Gastrocnemius medialis (tissue), 4 donors: ENCODE measurements around the gene ACTN3. TPM values are rescaled to one million over a fixed set of nuclear protein-coding genes. Genes with fewer than 3 reads are reported as not detected.
"Not testable (repeated sequence)": the region's sequence is repeated elsewhere in the genome, so short reads cannot be mapped to it uniquely, and the experiment has no call there.

Experiments
- ATAC-seq, 2 donors: fragments of 150-250 bp; one replicate each; pipeline ENCODE4 v1.9.1; 2016
- DNase-seq, 2 donors: peaks; one replicate each; pipeline ENCODE4 v3.0.0-alpha.2; 2019
- H3K27ac ChIP-seq, 4 donors: fragments of 200-600 bp; sonication (generic); 1 replicate in 1 of 4; 2 replicates in 3 of 4; pipeline ENCODE4 v1.5.1; 2016 to 2018; ENCODE audit warnings: mild to moderate bottlenecking in 2 of 4, moderate library complexity in 1 of 4
- H3K27me3 ChIP-seq, 3 donors: fragments of 200-600 bp; sonication (generic) in 2 of 3; 1 replicate in 1 of 3; 2 replicates in 2 of 3; pipeline versions ENCODE4 v1.5.1 to v1.6.0; 2016 to 2019; ENCODE audit warnings: mild to moderate bottlenecking in 1 of 3, moderate library complexity in 1 of 3
- H3K36me3 ChIP-seq, 2 donors: fragments of 200-600 bp; sonication (generic) in 1 of 2; one replicate each; pipeline ENCODE4 v1.5.1; 2017 to 2018
- H3K4me1 ChIP-seq, 2 donors: fragments of 200-600 bp; sonication (generic) in 1 of 2; one replicate each; pipeline ENCODE4 v1.5.1; 2016 to 2017; ENCODE audit warnings: mild to moderate bottlenecking in 2 of 2
- H3K4me3 ChIP-seq, 4 donors: fragments of 200-600 bp; sonication (generic) in 3 of 4; 1 replicate in 1 of 4; 2 replicates in 3 of 4; pipeline ENCODE4 v1.5.1; 2016 to 2019; ENCODE audit warnings: mild to moderate bottlenecking in 2 of 4
- H3K9me3 ChIP-seq, 3 donors: fragments of 200-600 bp; sonication (generic) in 2 of 3; 1 replicate in 1 of 3; 2 replicates in 2 of 3; pipeline ENCODE4 v1.5.1; 2016 to 2019
- CTCF ChIP-seq, 5 experiments: fragments of 450-650 bp in 3 of 5; fragments of 200-600 bp in 2 of 5; sonication (generic) in 2 of 5; IDR thresholded peaks in 4 of 5; conservative IDR thresholded peaks in 1 of 5; 1 replicate in 4 of 5; 2 replicates in 1 of 5; pipeline ENCODE4 v1.5.1; 2016 to 2019; ENCODE audit warnings: antibody characterized with exemption in 5 of 5, mild to moderate bottlenecking in 3 of 5, moderate library complexity in 3 of 5
- POLR2A ChIP-seq, 2 donors: fragments of 450-650 bp; IDR thresholded peaks; one replicate each; pipeline ENCODE4 v1.6.1; 2017; ENCODE audit warnings: antibody characterized with exemption in 2 of 2, mild to moderate bottlenecking in 2 of 2, moderate library complexity in 2 of 2
- in situ Hi-C, 4 donors: fragments of 200-750 bp; cut with MboI; loops; one replicate each; pipeline versions ENCODE4 v1.15.0 to v1.8.0; 2017; ENCODE audit warnings: low sequenced_read_pairs in 4 of 4
- intact Hi-C: fragments of 100-400 bp; cut with DNase I; formaldehyde crosslinking; loops from one replicate; pipeline ENCODE4 v1.15.1; 2023; ENCODE audit warnings: low total_unique reads
- total RNA-seq, 4 donors: library from RNA; depleted of rRNA; stranded (reverse); fragments of >200 nt; gene quantifications; one replicate each; pipeline versions ENCODE4 v1.1.0 to v1.2.3, GENCODE V29; 2016

Gene ACTN3
- total RNA-seq, 4 donors from 2014 or later = 0.85 to 2.4 (median 1.2) TPM

GRCh38 chr11:66531841-66532240 lies 14.9 kb upstream of the ACTN3 start:
- no peak overlapping the region for H3K27ac ChIP-seq
- in situ Hi-C loops (no loop called here), intact Hi-C loops (no loop called here)
- no peaks in the 10 kb centered on the region for H3K9me3 ChIP-seq
- H3K36me3 ChIP-seq = peaks cover 0 to 16% of the 10 kb centered on the region in 2 donors
- H3K4me3 ChIP-seq = no peak overlapping the region
- no peaks in the 10 kb centered on the region for H3K27me3 ChIP-seq
- TF ChIP-seq CTCF (IDR thresholded peaks at IDR 0.05 in 4 of 5, conservative IDR thresholded peaks at IDR 0.05 in 1 of 5) (no peak), POLR2A (IDR thresholded peaks at IDR 0.05) (no peak)
- ATAC-seq (no peak), DNase-seq (no peak)
- H3K4me1 ChIP-seq = no peaks in the 10 kb centered on the region

GRCh38 chr11:66532784-66533183 lies 13.9 kb upstream of the ACTN3 start:
- ATAC-seq = no peak
- intact Hi-C loops = no loop called here
- no peak overlapping the region for H3K4me3 ChIP-seq

GRCh38 chr11:66539170-66539869 lies 7.4 kb upstream of the ACTN3 start:
- Histone ChIP-seq H3K4me1 (peaks cover 0 to 14% of the 10 kb centered on the region in 2 donors), H3K4me3 (no peak overlapping the region), H3K27ac (no peak overlapping the region), H3K36me3 (peaks cover 0 to 28% of the 10 kb centered on the region in 2 donors), H3K9me3 (no peaks in the 10 kb centered on the region), H3K27me3 (no peaks in the 10 kb centered on the region)
- DNase-seq (no peak), ATAC-seq (no peak)
- TF ChIP-seq POLR2A (IDR thresholded peaks at IDR 0.05) = no peak
- in situ Hi-C loops (no loop called here), intact Hi-C loops (no loop called here)

More at GRCh38 chr11:66532784-66533183, 13.9 kb upstream of the ACTN3 start:
- no peak for DNase-seq
- TF ChIP-seq CTCF (IDR thresholded peaks at IDR 0.05 in 4 of 5, conservative IDR thresholded peaks at IDR 0.05 in 1 of 5) (no peak), POLR2A (IDR thresholded peaks at IDR 0.05) (no peak)
- no peaks in the 10 kb centered on the region for H3K9me3 ChIP-seq
- peaks cover 0 to 24% of the 10 kb centered on the region in 2 donors for H3K36me3 ChIP-seq
- H3K4me1 ChIP-seq = no peaks in the 10 kb centered on the region
- in situ Hi-C loops = no loop called here
- no peak overlapping the region for H3K27ac ChIP-seq
- H3K27me3 ChIP-seq = no peaks in the 10 kb centered on the region

- TF ChIP-seq CTCF (IDR thresholded peaks at IDR 0.05 in 4 of 5, conservative IDR thresholded peaks at IDR 0.05 in 1 of 5) (no peak), POLR2A (IDR thresholded peaks at IDR 0.05) (no peak)
- intact Hi-C loops (no loop called here), in situ Hi-C loops (no loop called here)
- Histone ChIP-seq H3K4me1 (peaks cover 2 to 17% of the 10 kb centered on the region in 2 donors), H3K4me3 (no peak overlapping the region), H3K27ac (no peak overlapping the region), H3K9me3 (no peaks in the 10 kb centered on the region), H3K36me3 (peaks cover 0 to 28% of the 10 kb centered on the region in 2 donors), H3K27me3 (no peaks in the 10 kb centered on the region)
- ATAC-seq (no peak), DNase-seq (no peak)
Observed at GRCh38 chr11:66539870-66540213, 6.9 kb upstream of the ACTN3 start.

GRCh38 chr11:66540598-66540997 lies 6.1 kb upstream of the ACTN3 start:
- H3K27me3 ChIP-seq, ATAC-seq, H3K27ac ChIP-seq, H3K4me3 ChIP-seq, intact Hi-C loops, H3K9me3 ChIP-seq, DNase-seq, in situ Hi-C loops: not testable (repeated sequence)
- peaks cover 0 to 28% of the 10 kb centered on the region in 2 donors for H3K36me3 ChIP-seq
- peaks cover 7 to 22% of the 10 kb centered on the region in 2 donors for H3K4me1 ChIP-seq
